B cell (primary cell): ENCODE results near the gene COPZ1. TPM values are rescaled to one million over a fixed set of nuclear protein-coding genes. Genes with fewer than 3 reads are reported as not detected.
A peak's percentile ranks its signal among the peaks of the same experiment; 100 is the strongest.

ENCODE experiments used
- ATAC-seq: fragments of 200-7000 bp; cut with Tn5 transposase; one replicate; pipeline ENCODE4 v1.10.0; 2021; ENCODE audit warnings: low read depth, mild to moderate bottlenecking, moderate number of reproducible peaks, moderate library complexity
- CTCF ChIA-PET: fragments of 350-600 bp; sonication (Branson Sonifier 250); formaldehyde crosslinking; loops from one replicate; lab custom pipeline; 2021; ENCODE audit warnings: antibody characterized with exemption, inconsistent platforms; lab: Charles Lee
- POLR2A ChIA-PET: fragments of 350-600 bp; sonication (Branson Sonifier 250); formaldehyde crosslinking; loops from one replicate; lab custom pipeline; 2021; ENCODE audit warnings: antibody characterized with exemption; lab: Charles Lee
- DNase-seq: peaks from one replicate; pipeline ENCODE4 v3.0.0; 2013
- H2AFZ ChIP-seq: 2 replicates; pipeline ENCODE4 v1.6.1; 2012; ENCODE audit warnings: mild to moderate bottlenecking, low read depth, low read length; ENCODE audit not compliant: insufficient read depth, poor library complexity, severe bottlenecking
- H3K27ac ChIP-seq, 2 donors: 1 replicate in 1 of 2; 2 replicates in 1 of 2; pipeline ENCODE4 v1.5.1; 2012 to 2013; ENCODE audit warnings: low read length in 2 of 2, mild to moderate bottlenecking in 2 of 2, moderate library complexity in 1 of 2
- H3K27me3 ChIP-seq, 4 experiments: fragments of 200-600 bp in 1 of 4; sonication (generic) in 1 of 4; replicated peaks in 1 of 4; 1 replicate in 2 of 4; 2 replicates in 2 of 4; pipeline versions ENCODE4 v1.6.1 to v1.7.0; 2013 to 2016; ENCODE audit warnings: low read length in 3 of 4, mild to moderate bottlenecking in 2 of 4, mixed read lengths in 1 of 4, moderate library complexity in 1 of 4; ENCODE audit not compliant: insufficient read depth in 4 of 4, control insufficient read depth in 3 of 4; ENCODE audit errors: control extremely low read depth in 1 of 4
- H3K36me3 ChIP-seq, 2 experiments: replicated peaks in 1 of 2; 1 replicate in 1 of 2; 2 replicates in 1 of 2; pipeline versions ENCODE4 v1.6.1 to v1.7.1; 2013; ENCODE audit warnings: low read length in 1 of 2; ENCODE audit not compliant: insufficient read depth in 2 of 2, control insufficient read depth in 1 of 2; ENCODE audit errors: control extremely low read depth in 1 of 2, extremely low read depth in 1 of 2
- H3K4me1 ChIP-seq, 2 donors: fragments of 200-600 bp in 1 of 2; sonication (generic) in 1 of 2; 1 replicate in 1 of 2; 2 replicates in 1 of 2; pipeline versions ENCODE4 v1.5.1 to v1.6.1; 2013 to 2017; ENCODE audit warnings: low read length in 2 of 2; ENCODE audit not compliant: control insufficient read depth in 2 of 2, insufficient read depth in 2 of 2
- H3K4me2 ChIP-seq: replicated peaks from 2 replicates; pipeline ENCODE3; 2012; ENCODE audit warnings: mild to moderate bottlenecking, low read depth, low read length; ENCODE audit not compliant: poor library complexity, severe bottlenecking
- H3K4me3 ChIP-seq, 5 experiments: fragments of 200-600 bp in 1 of 5; sonication (generic) in 1 of 5; 1 replicate in 3 of 5; 2 replicates in 2 of 5; pipeline versions ENCODE4 v1.5.1 to v1.7.0; 2011 to 2016; ENCODE audit warnings: low read length in 4 of 5, mild to moderate bottlenecking in 4 of 5, low read depth in 2 of 5, control low read depth in 1 of 5, moderate library complexity in 1 of 5; ENCODE audit not compliant: insufficient read depth in 1 of 5; ENCODE audit errors: control extremely low read depth in 1 of 5, extremely low read depth in 1 of 5
- H3K79me2 ChIP-seq: fragments of 200-600 bp; sonication (generic); one replicate; pipeline ENCODE4 v1.6.0; 2016; ENCODE audit warnings: low read length; ENCODE audit not compliant: control insufficient read depth, insufficient read depth
- H3K9ac ChIP-seq: fragments of 200-600 bp; sonication (generic); 2 replicates; pipeline ENCODE4 v1.6.1; 2017; ENCODE audit warnings: mild to moderate bottlenecking, low read length, moderate library complexity
- H3K9me3 ChIP-seq, 3 donors: one replicate each; pipeline versions ENCODE4 v1.6.1 to v1.7.1; 2013; ENCODE audit warnings: low read length in 2 of 3; ENCODE audit not compliant: control insufficient read depth in 2 of 3, insufficient read depth in 1 of 3; ENCODE audit errors: control extremely low read depth in 1 of 3
- H4K20me1 ChIP-seq: 2 replicates; pipeline ENCODE4 v1.6.0; 2012; ENCODE audit warnings: mild to moderate bottlenecking, low read length; ENCODE audit not compliant: insufficient read depth, control insufficient read depth, poor library complexity, severe bottlenecking
- H3K27ac Mint-ChIP-seq: one replicate; pipeline ENCODE4 v1.8.0; 2021; ENCODE audit warnings: mixed read lengths
- H3K27me3 Mint-ChIP-seq: one replicate; pipeline ENCODE4 v1.8.0; 2021; ENCODE audit warnings: mixed read lengths
- H3K4me1 Mint-ChIP-seq: one replicate; pipeline ENCODE4 v1.8.0; 2021; ENCODE audit warnings: mixed read lengths
- H3K4me3 Mint-ChIP-seq: one replicate; pipeline ENCODE4 v1.8.0; 2021; ENCODE audit warnings: mixed read lengths
- H3K9me3 Mint-ChIP-seq: one replicate; pipeline ENCODE4 v1.8.0; 2022; ENCODE audit warnings: mixed read lengths; ENCODE audit not compliant: insufficient read depth
- EZH2 ChIP-seq: IDR thresholded peaks from 2 replicates; pipeline ENCODE4 v1.6.1; 2012; ENCODE audit warnings: borderline replicate concordance, low read depth, mild to moderate bottlenecking, moderate library complexity, low read length; ENCODE audit not compliant: insufficient read depth, poor library complexity, severe bottlenecking
- WGBS: methylation state at CpG from one replicate; pipeline ENCODE4 v1.1.5; 2013; ENCODE audit warnings: missing lambda C conversion rate; ENCODE audit not compliant: insufficient coverage; 5-methylcytosine and 5-hydroxymethylcytosine counted together
- intact Hi-C: fragments of 100-400 bp; cut with micrococcal nuclease; formaldehyde crosslinking; loops from one replicate; pipeline ENCODE4 v1.10.0; 2022
- polyA plus RNA-seq: library from polyadenylated mRNA; depleted of rRNA; stranded (reverse); fragments of >200 nt; gene quantifications from 2 replicates; pipeline ENCODE4 v1.2.3, GENCODE V29; 2012
- total RNA-seq, 2 donors: library from RNA; stranded (reverse); fragments of 120-200 nt in 1 of 2; gene quantifications; 1 replicate in 1 of 2; 2 replicates in 1 of 2; pipeline versions ENCODE4 v1.2.3 to v1.2.4, GENCODE V29; 2013 to 2022
- TF ChIP-seq, protein P1 (sequence below): fragments of 200-600 bp; IDR thresholded peaks from one replicate; pipeline ENCODE4 v1.8.0; 2022; ENCODE audit warnings: antibody characterized with exemption, mild to moderate bottlenecking

COPZ1 gene
- total and polyA plus RNA-seq, 2 donors (not counting 1 experiment from before 2014, with no cell fraction given), result 54.9 to 72.1 TPM

GRCh38 chr12:54294152-54294952 lies 30.6 kb upstream of the COPZ1 start:
- Histone ChIP-seq H3K27ac (no peak overlapping the region), H3K79me2 (no peaks in the 10 kb centered on the region)
- no peak overlapping the region for H3K27ac Mint-ChIP-seq

More at GRCh38 chr12:54294152-54294952, 30.6 kb upstream of the COPZ1 start:
- Histone ChIP-seq H3K4me2 (no peak overlapping the region), H3K9ac (no peak overlapping the region), H4K20me1 (no peaks in the 10 kb centered on the region), H3K4me1 (peaks cover 15 to 18% of the 10 kb centered on the region in 2 donors), H3K27me3 (peaks cover 0 to 16% (median 6%) of the 10 kb centered on the region in 4 experiments), H3K9me3 (no peaks in the 10 kb centered on the region), H3K4me3 (no peak overlapping the region), H2AFZ (no peak overlapping the region), H3K36me3 (peaks cover 0 to 3% of the 10 kb centered on the region in 2 experiments)
- ChIA-PET POLR2A (interaction anchor here (0.7 to 0.8 kb wide), 2 partner anchors 30 to 1436 kb away, joined by 4 to 6 read pairs; partner anchors contain the start of gene COPZ1), CTCF (interaction anchor here (0.7 to 6.4 kb wide), 27 partner anchors 10 to 169 kb away, joined by 3 to 61 read pairs (median 5); partner anchors contain the start of genes CBX5, COPZ1 and HNRNPA1)
- TF ChIP-seq, protein P1, sequence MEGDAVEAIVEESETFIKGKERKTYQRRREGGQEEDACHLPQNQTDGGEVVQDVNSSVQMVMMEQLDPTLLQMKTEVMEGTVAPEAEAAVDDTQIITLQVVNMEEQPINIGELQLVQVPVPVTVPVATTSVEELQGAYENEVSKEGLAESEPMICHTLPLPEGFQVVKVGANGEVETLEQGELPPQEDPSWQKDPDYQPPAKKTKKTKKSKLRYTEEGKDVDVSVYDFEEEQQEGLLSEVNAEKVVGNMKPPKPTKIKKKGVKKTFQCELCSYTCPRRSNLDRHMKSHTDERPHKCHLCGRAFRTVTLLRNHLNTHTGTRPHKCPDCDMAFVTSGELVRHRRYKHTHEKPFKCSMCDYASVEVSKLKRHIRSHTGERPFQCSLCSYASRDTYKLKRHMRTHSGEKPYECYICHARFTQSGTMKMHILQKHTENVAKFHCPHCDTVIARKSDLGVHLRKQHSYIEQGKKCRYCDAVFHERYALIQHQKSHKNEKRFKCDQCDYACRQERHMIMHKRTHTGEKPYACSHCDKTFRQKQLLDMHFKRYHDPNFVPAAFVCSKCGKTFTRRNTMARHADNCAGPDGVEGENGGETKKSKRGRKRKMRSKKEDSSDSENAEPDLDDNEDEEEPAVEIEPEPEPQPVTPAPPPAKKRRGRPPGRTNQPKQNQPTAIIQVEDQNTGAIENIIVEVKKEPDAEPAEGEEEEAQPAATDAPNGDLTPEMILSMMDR, result peak; percentile 48
- TF ChIP-seq EZH2, result no peak
- H3K4me1 Mint-ChIP-seq, result peaks cover 15% of the 10 kb centered on the region
- H3K27me3 Mint-ChIP-seq, result peaks cover 15% of the 10 kb centered on the region
- 51% methylated on average over 5 of the region's 9 CpGs for WGBS
- ATAC-seq (peak; percentile 74), DNase-seq (peak; percentile 59)
- no peak overlapping the region for H3K4me3 Mint-ChIP-seq
- no peaks in the 10 kb centered on the region for H3K9me3 Mint-ChIP-seq
- intact Hi-C loops, result loop anchor here (1.0 to 2.0 kb wide), 3 partner anchors 30 to 74 kb away; no protein-coding TSS in a partner anchor
